Measurements from ENCODE around the gene COL9A3.

The COL9A3 gene

DNA sequence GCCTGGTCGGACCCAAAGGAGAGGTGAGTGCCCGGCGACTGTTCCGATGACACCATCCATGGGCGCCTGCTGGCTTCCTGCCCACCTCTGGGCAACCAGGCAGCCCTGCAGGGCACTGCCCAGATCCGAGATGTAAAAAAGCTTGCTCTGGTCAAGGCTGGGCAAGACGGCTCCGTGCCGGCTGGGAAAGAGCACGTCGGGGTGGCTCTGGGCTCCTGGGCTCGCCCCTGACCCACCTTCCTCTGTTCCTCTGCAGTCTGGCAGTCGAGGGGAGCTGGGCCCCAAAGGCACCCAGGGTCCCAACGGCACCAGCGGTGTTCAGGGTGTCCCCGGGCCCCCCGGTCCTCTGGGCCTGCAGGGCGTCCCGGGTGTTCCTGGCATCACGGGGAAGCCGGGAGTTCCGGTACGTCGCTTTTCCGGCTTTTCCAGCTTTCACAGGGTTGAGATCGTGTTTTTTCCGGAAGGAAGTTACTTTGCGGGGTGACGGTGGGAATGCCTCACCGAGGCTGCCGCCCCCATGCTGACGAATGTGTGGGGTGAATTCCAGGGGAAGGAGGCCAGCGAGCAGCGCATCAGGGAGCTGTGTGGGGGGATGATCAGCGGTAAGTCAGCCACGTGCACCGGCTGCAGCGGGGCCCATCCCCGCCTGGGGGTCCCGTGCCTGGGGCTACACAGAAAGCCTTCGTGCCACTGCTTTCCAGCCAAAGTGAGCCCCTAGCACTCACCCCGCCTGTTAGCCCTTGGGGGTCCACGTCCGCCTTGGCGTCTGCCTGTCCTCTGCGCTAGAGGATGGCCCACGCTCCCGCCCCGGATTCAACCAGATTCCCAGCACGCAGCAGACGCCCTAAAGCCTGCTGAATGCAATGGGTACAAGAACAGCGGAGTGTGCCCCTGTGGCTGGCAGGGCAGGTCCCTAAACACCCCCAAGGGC lies 19.3 kb downstream of the COL9A3 start:
- H3K27me3 ChIP-seq: peaks cover 0 to 39% of the 10 kb centered on the region in 2 donors
- H3K4me1 ChIP-seq: peaks cover 0 to 15% (median 0%) of the 10 kb centered on the region in 4 donors
- H3K36me3 ChIP-seq: no peaks in the 10 kb centered on the region
- H3K9me3 ChIP-seq: no peaks in the 10 kb centered on the region
- no peak for DNase-seq
- H3K27ac ChIP-seq: no peak overlapping the region
- no peak for TF ChIP-seq CTCF (IDR thresholded peaks at IDR 0.05)
- no peak overlapping the region for H3K4me3 ChIP-seq
- intact Hi-C loops (cut with DNase I; ENCODE audit: low total_unique reads): no loop called here

DNA sequence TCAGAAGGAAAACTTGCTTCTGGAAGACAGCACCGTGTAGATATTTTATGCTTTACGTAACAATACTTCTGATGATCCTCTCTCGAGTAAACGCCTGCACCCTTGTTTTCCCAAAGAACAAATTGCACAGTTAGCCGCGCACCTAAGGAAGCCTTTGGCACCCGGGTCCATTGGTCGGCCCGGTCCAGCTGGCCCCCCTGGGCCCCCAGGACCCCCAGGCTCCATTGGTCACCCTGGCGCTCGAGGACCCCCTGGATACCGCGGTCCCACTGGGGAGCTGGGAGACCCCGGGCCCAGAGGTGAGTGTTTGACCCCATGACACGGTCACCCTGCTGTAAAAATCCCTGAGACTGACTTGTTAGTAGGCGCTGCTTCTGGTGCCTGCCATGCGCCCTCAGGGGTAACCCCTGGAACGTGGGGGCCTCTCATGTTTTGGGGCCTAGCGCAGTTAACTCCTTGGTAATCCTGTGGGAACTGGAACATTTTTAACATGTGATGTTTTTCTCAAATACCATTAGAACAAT lies 20.2 kb downstream of the COL9A3 start:
- intact Hi-C loops (cut with DNase I; ENCODE audit: low total_unique reads): no loop called here
- DNase-seq: no peak
- no peak overlapping the region for H3K4me3 ChIP-seq
- H3K27me3 ChIP-seq: peaks cover 0 to 39% of the 10 kb centered on the region in 2 donors
- no peaks in the 10 kb centered on the region for H3K9me3 ChIP-seq
- no peak overlapping the region for H3K27ac ChIP-seq
- H3K36me3 ChIP-seq: no peaks in the 10 kb centered on the region
- no peak for TF ChIP-seq CTCF (IDR thresholded peaks at IDR 0.05)
- peaks cover 0 to 6% (median 0%) of the 10 kb centered on the region in 4 donors for H3K4me1 ChIP-seq

- TF ChIP-seq CTCF (IDR thresholded peaks at IDR 0.05): no peak
- Histone ChIP-seq H3K4me1 (peaks cover 0 to 3% (median 0%) of the 10 kb centered on the region in 4 donors), H3K27me3 (peaks cover 0 to 39% of the 10 kb centered on the region in 2 donors), H3K27ac (no peak overlapping the region), H3K9me3 (no peaks in the 10 kb centered on the region), H3K4me3 (no peak overlapping the region), H3K36me3 (no peaks in the 10 kb centered on the region)
- no peak for DNase-seq
- intact Hi-C loops (cut with DNase I; ENCODE audit: low total_unique reads): no loop called here
These were observed 20.9 kb downstream of the COL9A3 start for GRCh38 chr20:62837790-62838127.

- Histone ChIP-seq H3K27ac (no peak overlapping the region), H3K9me3 (no peaks in the 10 kb centered on the region), H3K27me3 (peaks cover 0 to 39% of the 10 kb centered on the region in 2 donors), H3K36me3 (no peaks in the 10 kb centered on the region), H3K4me1 (peaks cover 0 to 3% (median 0%) of the 10 kb centered on the region in 4 donors), H3K4me3 (no peak overlapping the region)
- TF ChIP-seq CTCF (IDR thresholded peaks at IDR 0.05): no peak
- DNase-seq: no peak
- intact Hi-C loops (cut with DNase I; ENCODE audit: low total_unique reads): no loop called here
These were observed 21.5 kb downstream of the COL9A3 start for GRCh38 chr20:62838128-62838891.

GRCh38 chr20:62839261-62839660 lies 22.4 kb downstream of the COL9A3 start:
- no peaks in the 10 kb centered on the region for H3K9me3 ChIP-seq
- no peak for DNase-seq
- no peak overlapping the region for H3K27ac ChIP-seq
- H3K27me3 ChIP-seq: peaks cover 0 to 39% of the 10 kb centered on the region in 2 donors
- intact Hi-C loops (cut with DNase I; ENCODE audit: low total_unique reads): no loop called here
- peaks cover 0 to 3% (median 0%) of the 10 kb centered on the region in 4 donors for H3K4me1 ChIP-seq
- TF ChIP-seq CTCF (IDR thresholded peaks at IDR 0.05): no peak
- no peak overlapping the region for H3K4me3 ChIP-seq
- no peaks in the 10 kb centered on the region for H3K36me3 ChIP-seq
